ENCODE data around the gene NAT10. TPM values are rescaled to one million over a fixed set of nuclear protein-coding genes. Genes with fewer than 3 reads are reported as not detected.
A peak's percentile ranks its signal among the peaks of the same experiment; 100 is the strongest.
"Not testable (repeated sequence)": the region's sequence is repeated elsewhere in the genome, so short reads cannot be mapped to it uniquely, and the experiment has no call there.

The NAT10 gene
- total RNA-seq, 1 experiment from 2014 or later, result 75.5 TPM

DNA sequence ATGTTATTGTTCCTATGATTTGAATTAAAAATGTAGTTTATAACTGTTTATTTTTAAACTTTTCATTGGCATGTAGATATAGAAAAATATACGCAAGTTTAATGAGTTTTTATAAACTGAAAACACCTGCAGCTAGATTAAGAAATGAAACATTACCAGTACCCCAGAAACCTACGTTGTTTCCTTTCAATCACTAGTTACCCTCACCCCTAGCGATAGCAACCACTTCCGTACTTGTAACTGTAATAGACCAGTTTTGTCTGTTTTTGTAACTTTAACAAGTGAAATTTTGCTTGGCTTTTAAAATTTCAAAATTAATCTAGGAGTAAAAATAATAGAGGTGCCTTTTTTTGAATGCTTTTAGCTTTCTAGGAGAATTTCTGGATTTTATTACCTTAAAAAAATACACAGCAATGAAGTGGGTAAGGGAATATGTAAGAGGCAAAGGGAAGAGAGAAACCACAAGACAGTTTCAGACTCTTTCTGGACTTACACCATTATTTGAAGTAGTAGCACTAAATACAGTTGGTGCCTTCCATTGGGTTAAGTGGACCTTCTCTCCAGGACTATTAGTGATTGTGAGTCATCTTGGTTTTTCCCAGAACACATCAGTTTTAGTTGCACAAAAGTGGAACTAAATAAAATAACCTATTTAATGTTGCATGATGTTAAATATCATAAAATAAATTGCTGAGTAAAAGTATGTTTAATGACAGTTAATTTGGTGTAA, 18.7 kb upstream of the NAT10 start:
- Mint-ChIP-seq H3K9me3 (no peaks in the 10 kb centered on the region), H3K36me3 (peaks cover 81% of the 10 kb centered on the region), H3K4me3 (no peak overlapping the region), H3K27ac (no peak overlapping the region), H3K4me1 (no peaks in the 10 kb centered on the region), H3K27me3 (ENCODE audit: low read depth) (no peaks in the 10 kb centered on the region)
- ChIA-PET CTCF (no interaction called here), POLR2A (no interaction called here)
- DNase-seq (ENCODE audit: low spot score), result no peak
- no peak for ATAC-seq
- no peak for TF ChIP-seq USF1 (CRISPR knock-in tag; IDR thresholded peaks at IDR 0.05)
- no peak for TF ChIP-seq GRHL2 (CRISPR knock-in tag; IDR thresholded peaks at IDR 0.05; ENCODE audit: insufficient replicate concordance, severe bottlenecking)
- TF ChIP-seq, protein P1, sequence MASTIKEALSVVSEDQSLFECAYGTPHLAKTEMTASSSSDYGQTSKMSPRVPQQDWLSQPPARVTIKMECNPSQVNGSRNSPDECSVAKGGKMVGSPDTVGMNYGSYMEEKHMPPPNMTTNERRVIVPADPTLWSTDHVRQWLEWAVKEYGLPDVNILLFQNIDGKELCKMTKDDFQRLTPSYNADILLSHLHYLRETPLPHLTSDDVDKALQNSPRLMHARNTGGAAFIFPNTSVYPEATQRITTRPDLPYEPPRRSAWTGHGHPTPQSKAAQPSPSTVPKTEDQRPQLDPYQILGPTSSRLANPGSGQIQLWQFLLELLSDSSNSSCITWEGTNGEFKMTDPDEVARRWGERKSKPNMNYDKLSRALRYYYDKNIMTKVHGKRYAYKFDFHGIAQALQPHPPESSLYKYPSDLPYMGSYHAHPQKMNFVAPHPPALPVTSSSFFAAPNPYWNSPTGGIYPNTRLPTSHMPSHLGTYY (CRISPR knock-in tag; IDR thresholded peaks at IDR 0.05), result no peak
- no peak for TF ChIP-seq SP1 (CRISPR knock-in tag; conservative IDR thresholded peaks at IDR 0.05)
- TF ChIP-seq ZNF232 (CRISPR knock-in tag; IDR thresholded peaks at IDR 0.05), result no peak
- no peak for TF ChIP-seq ATF3 (CRISPR knock-in tag; conservative IDR thresholded peaks at IDR 0.05)
- no peak for TF ChIP-seq ZBTB21 (CRISPR knock-in tag; IDR thresholded peaks at IDR 0.05; ENCODE audit: borderline replicate concordance)
- TF ChIP-seq NFATC4 (CRISPR knock-in tag; IDR thresholded peaks at IDR 0.05), result no peak
- no peak for TF ChIP-seq RELA (CRISPR knock-in tag; IDR thresholded peaks at IDR 0.05; ENCODE audit: borderline replicate concordance)
- TF ChIP-seq ZNF219 (CRISPR knock-in tag; IDR thresholded peaks at IDR 0.05; ENCODE audit: borderline replicate concordance), result no peak
- no peak for TF ChIP-seq SMAD4 (CRISPR knock-in tag; IDR thresholded peaks at IDR 0.05)
- TF ChIP-seq ZNF263 (CRISPR knock-in tag; IDR thresholded peaks at IDR 0.05; ENCODE audit: low read depth), result no peak

DNA sequence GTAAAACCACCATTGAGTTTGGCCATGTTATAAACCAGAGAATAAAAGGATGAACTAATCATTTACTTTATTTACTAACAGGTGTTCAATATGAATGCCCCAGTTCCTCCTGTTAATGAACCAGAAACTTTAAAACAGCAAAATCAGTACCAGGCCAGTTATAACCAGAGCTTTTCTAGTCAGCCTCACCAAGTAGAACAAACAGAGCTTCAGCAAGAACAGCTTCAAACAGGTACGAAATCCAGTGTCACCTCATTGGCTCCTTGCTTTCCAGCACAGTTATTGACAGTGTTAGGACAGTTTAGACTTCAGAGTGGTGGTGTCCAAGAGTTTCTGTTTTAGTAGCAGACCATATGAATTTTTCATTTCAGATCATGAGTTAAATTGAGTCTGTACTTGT, 13.6 kb upstream of the NAT10 start:
- H3K27ac Mint-ChIP-seq, result no peak overlapping the region
- H3K27me3 Mint-ChIP-seq (ENCODE audit: low read depth), result no peaks in the 10 kb centered on the region
- no peaks in the 10 kb centered on the region for H3K9me3 Mint-ChIP-seq
- no peak for ATAC-seq
- no peaks in the 10 kb centered on the region for H3K4me1 Mint-ChIP-seq
- H3K36me3 Mint-ChIP-seq, result peaks cover 81% of the 10 kb centered on the region
- TF ChIP-seq CREB1 (CRISPR knock-in tag; IDR thresholded peaks at IDR 0.05) (no peak), SP1 (CRISPR knock-in tag; conservative IDR thresholded peaks at IDR 0.05) (no peak), JAZF1 (CRISPR knock-in tag; IDR thresholded peaks at IDR 0.05) (no peak)
- TF ChIP-seq, protein P2, sequence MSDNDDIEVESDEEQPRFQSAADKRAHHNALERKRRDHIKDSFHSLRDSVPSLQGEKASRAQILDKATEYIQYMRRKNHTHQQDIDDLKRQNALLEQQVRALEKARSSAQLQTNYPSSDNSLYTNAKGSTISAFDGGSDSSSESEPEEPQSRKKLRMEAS (CRISPR knock-in tag; IDR thresholded peaks at IDR 0.05), result no peak
- no peak overlapping the region for H3K4me3 Mint-ChIP-seq
- POLR2A ChIA-PET, result no interaction called here
- CTCF ChIA-PET, result no interaction called here
- DNase-seq (ENCODE audit: low spot score), result no peak

- POLR2A ChIA-PET, result interaction anchor here (1.0 kb wide), 1 partner anchor 11 kb away, joined by 3 read pairs; no protein-coding TSS in a partner anchor
Observed at GRCh38 chr11:34094900-34095299, 10.5 kb upstream of the NAT10 start.

GRCh38 chr11:34098813-34099212, 6.6 kb upstream of the NAT10 start:
- CTCF ChIA-PET, result no interaction called here
- no peak overlapping the region for H3K27ac Mint-ChIP-seq
- TF ChIP-seq ATF3 (CRISPR knock-in tag; conservative IDR thresholded peaks at IDR 0.05), result no peak
- no peaks in the 10 kb centered on the region for H3K27me3 Mint-ChIP-seq (ENCODE audit: low read depth)
- POLR2A ChIA-PET, result no interaction called here
- H3K9me3 Mint-ChIP-seq, result no peaks in the 10 kb centered on the region
- ATAC-seq (no peak), DNase-seq (ENCODE audit: low spot score) (no peak)
- no peak overlapping the region for H3K4me3 Mint-ChIP-seq
- no peaks in the 10 kb centered on the region for H3K4me1 Mint-ChIP-seq
- H3K36me3 Mint-ChIP-seq, result peaks cover 63% of the 10 kb centered on the region

More at GRCh38 chr11:34094900-34095299, 10.5 kb upstream of the NAT10 start:
- H3K4me3 Mint-ChIP-seq; H3K4me1 Mint-ChIP-seq; CTCF ChIA-PET; H3K9me3 Mint-ChIP-seq; ATAC-seq; H3K27me3 Mint-ChIP-seq (ENCODE audit: low read depth); H3K27ac Mint-ChIP-seq; DNase-seq (ENCODE audit: low spot score): not testable (repeated sequence)
- peak; percentile 48; the same call in 1 of the 2 replicates for TF ChIP-seq ZNF121 (CRISPR knock-in tag; IDR thresholded peaks at IDR 0.05)
- H3K36me3 Mint-ChIP-seq, result peaks cover 88% of the 10 kb centered on the region

Data from WTC11 (cell line).